Fibroblast of the aortic adventitia (primary cell): ENCODE measurements around the gene UBE2I. TPM values are rescaled to one million over a fixed set of nuclear protein-coding genes. Genes with fewer than 3 reads are reported as not detected.

Experiments
- DNase-seq: peaks from one replicate; pipeline ENCODE4 v3.0.0-alpha.2; 2010; ENCODE audit warnings: low read depth
- H3K4me3 ChIP-seq: 2 replicates; pipeline ENCODE4 v1.5.1; 2011; ENCODE audit warnings: low read depth, mild to moderate bottlenecking, control low read depth, low read length, moderate library complexity
- total RNA-seq: library from RNA; depleted of rRNA; stranded (reverse); fragments of >200 nt; gene quantifications from 2 replicates; pipeline ENCODE4 v1.2.3, GENCODE V29; 2012; ENCODE audit warnings: low replicate concordance
- TF ChIP-seq, protein P1 (sequence below): IDR thresholded peaks from 2 replicates; pipeline ENCODE4 v1.5.1; 2011; ENCODE audit warnings: mild to moderate bottlenecking, low read length, control low read depth, inconsistent platforms; ENCODE audit not compliant: insufficient read depth

UBE2I gene
- total RNA-seq, 1 donor, result 70.3 TPM

DNA sequence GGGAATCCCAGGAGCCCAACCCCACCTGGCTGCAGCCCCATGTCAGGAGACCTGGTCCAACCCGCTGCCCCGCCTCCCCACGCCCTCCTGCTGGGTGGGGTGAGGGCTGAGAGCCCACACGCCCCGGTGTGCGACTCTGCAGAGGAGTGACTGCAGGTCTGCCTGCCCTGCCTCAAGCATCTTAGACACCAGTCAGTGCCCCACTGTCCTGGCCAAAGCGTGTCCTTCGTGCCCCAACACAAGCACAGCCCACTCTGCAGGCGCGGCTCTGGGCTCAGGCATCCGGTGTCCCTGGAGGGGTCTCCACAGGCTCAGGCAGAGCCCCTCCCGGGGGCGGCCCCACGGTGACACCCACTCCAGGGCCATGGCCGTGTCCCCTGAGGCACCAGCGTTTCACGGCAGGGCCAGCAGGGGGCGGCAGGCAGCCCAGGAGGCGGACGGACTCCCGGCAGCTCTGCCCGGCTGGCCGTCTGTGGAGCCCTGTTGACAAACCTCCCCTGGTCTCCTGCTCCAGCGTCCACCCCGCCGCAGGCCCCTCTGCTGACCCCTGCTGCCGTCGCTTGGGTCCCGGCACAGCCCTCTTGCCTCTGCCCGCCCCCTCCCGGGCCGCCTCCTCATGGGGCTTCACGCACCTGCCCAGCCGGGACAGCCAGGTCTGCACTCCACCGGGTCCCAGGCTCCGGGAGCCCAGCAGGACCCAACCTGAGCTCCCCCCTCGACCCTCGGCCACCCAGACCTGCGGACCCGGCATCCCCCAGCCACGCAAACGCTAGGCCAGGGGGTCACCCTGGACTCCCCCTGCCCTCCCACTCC is 8.6 kb upstream of the UBE2I start:
- TF ChIP-seq, protein P1, sequence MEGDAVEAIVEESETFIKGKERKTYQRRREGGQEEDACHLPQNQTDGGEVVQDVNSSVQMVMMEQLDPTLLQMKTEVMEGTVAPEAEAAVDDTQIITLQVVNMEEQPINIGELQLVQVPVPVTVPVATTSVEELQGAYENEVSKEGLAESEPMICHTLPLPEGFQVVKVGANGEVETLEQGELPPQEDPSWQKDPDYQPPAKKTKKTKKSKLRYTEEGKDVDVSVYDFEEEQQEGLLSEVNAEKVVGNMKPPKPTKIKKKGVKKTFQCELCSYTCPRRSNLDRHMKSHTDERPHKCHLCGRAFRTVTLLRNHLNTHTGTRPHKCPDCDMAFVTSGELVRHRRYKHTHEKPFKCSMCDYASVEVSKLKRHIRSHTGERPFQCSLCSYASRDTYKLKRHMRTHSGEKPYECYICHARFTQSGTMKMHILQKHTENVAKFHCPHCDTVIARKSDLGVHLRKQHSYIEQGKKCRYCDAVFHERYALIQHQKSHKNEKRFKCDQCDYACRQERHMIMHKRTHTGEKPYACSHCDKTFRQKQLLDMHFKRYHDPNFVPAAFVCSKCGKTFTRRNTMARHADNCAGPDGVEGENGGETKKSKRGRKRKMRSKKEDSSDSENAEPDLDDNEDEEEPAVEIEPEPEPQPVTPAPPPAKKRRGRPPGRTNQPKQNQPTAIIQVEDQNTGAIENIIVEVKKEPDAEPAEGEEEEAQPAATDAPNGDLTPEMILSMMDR, result peak; percentile 87
- no peak overlapping the region for H3K4me3 ChIP-seq
- peak; percentile 32 for DNase-seq

GRCh38 chr16:1301562-1301961 is 7.9 kb upstream of the UBE2I start:
- no peak overlapping the region for H3K4me3 ChIP-seq
- TF ChIP-seq, protein P1, result no peak
- no peak for DNase-seq

DNA sequence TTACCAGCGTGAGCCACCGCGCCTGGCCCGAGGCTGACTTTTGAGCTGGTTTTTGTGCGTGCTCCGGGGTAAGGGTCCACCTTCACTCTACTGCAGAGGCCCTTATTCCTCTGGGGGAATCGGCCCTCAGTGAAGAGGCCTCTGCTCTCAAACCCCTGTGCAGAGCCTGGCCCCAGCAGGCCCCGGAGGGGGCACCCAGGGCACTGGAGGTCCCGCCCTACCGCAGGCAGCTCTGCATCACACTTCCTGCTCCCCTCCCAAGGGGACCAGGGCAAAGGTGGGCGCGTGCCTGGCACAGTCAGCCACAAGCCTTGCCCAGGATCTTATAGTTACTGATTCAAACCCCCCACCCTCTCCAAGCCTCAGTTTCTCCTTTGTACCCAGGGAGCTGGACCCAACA is 3.6 kb upstream of the UBE2I start:
- no peak overlapping the region for H3K4me3 ChIP-seq
- DNase-seq, result no peak
- TF ChIP-seq, protein P1, result no peak

DNA sequence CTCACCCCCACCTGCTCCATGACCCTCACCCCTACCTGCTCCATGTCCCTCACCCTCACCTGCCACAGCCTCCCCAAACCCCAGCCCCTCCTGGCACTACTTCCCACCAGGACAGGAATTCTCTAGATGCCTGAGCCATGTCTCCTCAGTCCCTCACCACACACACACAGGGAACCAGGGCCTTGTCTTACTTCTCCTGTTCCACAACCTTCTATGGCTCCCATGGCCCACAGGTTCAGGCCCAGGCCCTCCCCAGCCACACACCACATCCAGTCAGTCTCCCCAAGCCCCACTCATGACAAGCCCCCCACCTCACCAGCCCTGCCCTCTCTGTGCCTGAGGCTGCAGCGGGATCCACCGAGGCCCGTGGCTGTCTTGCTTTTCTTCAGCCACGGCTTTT is 3.1 kb upstream of the UBE2I start:
- no peak overlapping the region for H3K4me3 ChIP-seq
- TF ChIP-seq, protein P1, result no peak
- DNase-seq, result no peak

DNA sequence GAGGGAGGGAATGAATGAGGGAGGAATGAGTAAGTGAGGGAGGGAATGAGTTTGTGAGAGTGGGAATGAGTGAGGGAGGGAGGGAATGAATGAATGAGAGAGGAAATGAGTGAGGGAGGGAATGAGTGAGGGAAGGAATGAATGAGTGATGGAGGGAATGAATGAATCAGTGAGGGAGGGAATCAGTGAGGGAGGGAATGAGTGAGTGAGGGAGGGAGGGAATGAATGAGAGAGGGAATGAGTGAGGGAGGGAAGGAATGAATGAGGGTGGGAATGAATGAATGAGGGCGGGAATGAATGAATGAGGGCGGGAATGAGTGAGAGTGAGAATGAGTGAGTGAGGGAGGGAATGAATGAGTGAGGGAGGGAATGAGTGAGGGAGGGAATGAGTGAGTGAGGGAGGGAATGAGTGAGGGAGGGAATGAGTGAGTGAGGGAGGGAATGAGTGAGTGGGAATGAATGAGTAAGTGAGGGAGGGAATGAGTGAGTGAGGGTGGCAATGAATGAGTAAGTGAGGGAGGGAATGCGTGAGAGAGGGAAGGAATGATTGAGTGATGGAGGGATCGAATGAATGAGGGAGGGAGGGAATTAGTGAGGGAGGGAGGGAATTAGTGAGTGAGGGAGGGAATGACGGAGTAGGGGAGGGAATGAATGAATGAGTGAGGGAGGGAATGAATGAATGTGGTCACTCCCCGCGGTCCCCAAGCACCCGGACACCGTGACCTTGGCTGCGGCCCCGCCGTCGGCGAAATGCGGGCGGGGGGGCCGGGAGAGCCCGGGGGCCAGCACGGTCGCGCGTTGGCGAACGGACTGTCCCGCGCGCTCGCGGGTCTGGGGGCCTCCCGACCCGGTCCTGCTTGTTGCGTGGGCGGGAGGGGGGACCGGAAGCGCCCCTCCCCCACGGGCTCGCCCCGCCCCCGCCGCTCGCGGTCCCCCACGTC is 1.1 kb upstream of the UBE2I start:
- DNase-seq, result peak; percentile 13
- TF ChIP-seq, protein P1, result no peak
- peak overlapping the region; percentile 74 for H3K4me3 ChIP-seq

DNA sequence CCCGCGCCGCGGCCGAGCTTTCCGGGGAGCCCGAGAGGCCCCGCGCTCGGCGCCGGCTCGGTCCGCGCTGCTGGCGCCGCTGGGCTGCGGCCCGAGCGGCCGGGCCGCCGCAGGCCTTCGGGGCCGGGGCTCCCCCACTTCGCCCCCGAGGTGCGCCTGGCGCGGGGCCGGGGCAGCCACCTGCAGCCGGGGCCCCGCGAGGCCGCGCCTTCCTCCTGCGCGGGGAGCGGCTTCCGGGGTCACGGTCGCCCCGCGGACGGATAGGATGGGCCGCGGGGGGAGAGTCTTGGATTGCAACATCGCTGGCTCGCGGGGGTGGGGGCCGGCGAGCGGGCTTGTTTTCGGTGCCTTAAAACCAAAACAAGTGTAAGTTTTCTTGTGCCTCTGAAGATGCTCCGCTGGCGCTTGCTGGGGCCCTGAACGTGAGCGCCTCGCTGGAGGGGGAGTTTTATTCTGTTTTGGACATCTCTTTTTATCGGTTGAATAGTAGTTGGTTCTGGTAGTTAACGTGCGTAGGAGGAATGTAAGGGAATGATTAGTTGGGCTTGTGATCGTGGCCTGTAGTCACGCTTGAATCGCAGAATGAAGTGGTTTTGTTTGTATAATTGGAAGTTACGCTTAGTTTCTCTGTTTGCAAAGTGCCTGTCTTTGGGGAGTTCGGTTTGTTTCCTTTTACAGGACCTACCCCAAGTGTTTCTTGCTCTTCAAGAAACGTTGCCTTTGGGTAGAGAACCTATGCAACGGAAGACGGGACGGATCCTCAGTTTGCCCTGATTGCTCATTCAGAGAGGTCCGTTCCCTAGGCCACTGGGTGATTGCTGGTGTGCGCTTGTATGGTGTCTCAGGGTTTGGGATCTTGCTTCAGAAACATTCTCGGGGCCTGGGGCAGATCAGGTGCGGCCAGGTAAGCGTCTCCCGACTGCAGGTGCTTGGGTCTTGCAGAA is 724 bp downstream of the UBE2I start:
- peak overlapping the region; percentile 82 for H3K4me3 ChIP-seq
- TF ChIP-seq, protein P1, result no peak
- peak; percentile 52 for DNase-seq
